ENCODE data around the gene CCL22. TPM values are rescaled to one million over a fixed set of nuclear protein-coding genes. Genes with fewer than 3 reads are reported as not detected.

Gene CCL22
- total and polyA plus RNA-seq, 5 donors from 2014 or later: not detected

DNA sequence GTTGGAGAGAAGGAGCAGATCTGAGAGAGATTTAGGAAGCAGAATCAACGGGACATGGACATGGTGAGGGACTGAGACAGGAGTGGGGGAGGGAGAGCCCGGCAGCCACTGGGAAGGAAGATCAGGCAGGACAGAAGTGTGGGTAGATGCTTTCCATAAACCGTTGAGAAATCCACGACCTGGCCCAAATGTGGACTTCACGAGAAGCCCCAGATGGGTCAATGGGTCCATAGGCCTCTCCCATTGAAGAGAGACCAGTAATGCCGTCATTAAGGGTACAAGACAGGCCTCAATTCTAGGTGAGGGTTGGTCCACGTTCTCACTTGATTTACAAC lies 530 bp upstream of the CCL22 start:
- Histone ChIP-seq H3K27me3 (ENCODE audit: control insufficient read depth, insufficient read depth, low read length) (no peaks in the 10 kb centered on the region), H3K27ac (ENCODE audit: insufficient read depth, low read length, poor library complexity, severe bottlenecking) (no peak overlapping the region), H3K4me3 (ENCODE audit: low read depth, low read length) (no peak overlapping the region), H3K36me3 (ENCODE audit: control insufficient read depth, insufficient read depth, low read length) (no peaks in the 10 kb centered on the region), H3K9me3 (ENCODE audit: control insufficient read depth in 2 of 2, low read length in 2 of 2) (no peaks in the 10 kb centered on the region), H3K4me1 (ENCODE audit: control insufficient read depth, insufficient read depth, low read length, poor library complexity, severe bottlenecking) (no peaks in the 10 kb centered on the region)
- no peak for DNase-seq
- Mint-ChIP-seq H3K4me1 (peaks cover 0 to 7% (median 0%) of the 10 kb centered on the region in 4 donors), H3K9me3 (no peaks in the 10 kb centered on the region), H3K36me3 (no peaks in the 10 kb centered on the region), H3K27me3 (no peaks in the 10 kb centered on the region), H3K4me3 (no peak overlapping the region), H3K27ac (peak overlapping the region in 2 of 3 donors; percentile 69 to 80)
- no peak for ATAC-seq (ENCODE audit: low read depth in 2 of 2)

- no peak overlapping the region for H3K27ac ChIP-seq (ENCODE audit: insufficient read depth, low read length, poor library complexity, severe bottlenecking)
- Mint-ChIP-seq H3K4me3 (no peak overlapping the region), H3K27me3 (no peaks in the 10 kb centered on the region), H3K9me3 (peaks cover 0 to 2% (median 0%) of the 10 kb centered on the region in 7 donors), H3K4me1 (no peaks in the 10 kb centered on the region), H3K27ac (no peak overlapping the region), H3K36me3 (no peaks in the 10 kb centered on the region)
- H3K27me3 ChIP-seq (ENCODE audit: control insufficient read depth, insufficient read depth, low read length): no peaks in the 10 kb centered on the region
- no peaks in the 10 kb centered on the region for H3K9me3 ChIP-seq (ENCODE audit: control insufficient read depth in 2 of 2, low read length in 2 of 2)
- no peak for DNase-seq
- no peak overlapping the region for H3K4me3 ChIP-seq (ENCODE audit: low read depth, low read length)
- no peaks in the 10 kb centered on the region for H3K36me3 ChIP-seq (ENCODE audit: control insufficient read depth, insufficient read depth, low read length)
- no peaks in the 10 kb centered on the region for H3K4me1 ChIP-seq (ENCODE audit: control insufficient read depth, insufficient read depth, low read length, poor library complexity, severe bottlenecking)
- ATAC-seq (ENCODE audit: low read depth in 2 of 2): no peak
Measured at GRCh38 chr16:57360321-57360935, 1.8 kb downstream of the CCL22 start.

GRCh38 chr16:57361404-57361803 lies 2.8 kb downstream of the CCL22 start:
- H3K4me1 Mint-ChIP-seq: no peaks in the 10 kb centered on the region
- H3K4me3 Mint-ChIP-seq: no peak overlapping the region
- no peaks in the 10 kb centered on the region for H3K27me3 Mint-ChIP-seq
- H3K4me3 ChIP-seq (ENCODE audit: low read depth, low read length): no peak overlapping the region
- ATAC-seq (ENCODE audit: low read depth in 2 of 2): no peak
- H3K4me1 ChIP-seq (ENCODE audit: control insufficient read depth, insufficient read depth, low read length, poor library complexity, severe bottlenecking): no peaks in the 10 kb centered on the region
- H3K36me3 Mint-ChIP-seq: no peaks in the 10 kb centered on the region
- H3K36me3 ChIP-seq (ENCODE audit: control insufficient read depth, insufficient read depth, low read length): no peaks in the 10 kb centered on the region
- no peak for DNase-seq
- H3K27ac Mint-ChIP-seq: no peak overlapping the region
- H3K27ac ChIP-seq (ENCODE audit: insufficient read depth, low read length, poor library complexity, severe bottlenecking): no peak overlapping the region
- no peaks in the 10 kb centered on the region for H3K9me3 ChIP-seq (ENCODE audit: control insufficient read depth in 2 of 2, low read length in 2 of 2)
- H3K27me3 ChIP-seq (ENCODE audit: control insufficient read depth, insufficient read depth, low read length): no peaks in the 10 kb centered on the region
- H3K9me3 Mint-ChIP-seq: peaks cover 0 to 2% (median 0%) of the 10 kb centered on the region in 7 donors

DNA sequence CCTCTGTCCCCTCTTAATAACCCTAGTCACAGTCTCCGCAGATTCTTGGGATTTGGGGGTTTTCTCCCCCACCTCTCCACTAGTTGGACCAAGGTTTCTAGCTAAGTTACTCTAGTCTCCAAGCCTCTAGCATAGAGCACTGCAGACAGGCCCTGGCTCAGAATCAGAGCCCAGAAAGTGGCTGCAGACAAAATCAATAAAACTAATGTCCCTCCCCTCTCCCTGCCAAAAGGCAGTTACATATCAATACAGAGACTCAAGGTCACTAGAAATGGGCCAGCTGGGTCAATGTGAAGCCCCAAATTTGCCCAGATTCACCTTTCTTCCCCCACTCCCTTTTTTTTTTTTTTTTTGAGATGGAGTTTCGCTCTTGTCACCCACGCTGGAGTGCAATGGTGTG lies 5.6 kb downstream of the CCL22 start:
- ATAC-seq (ENCODE audit: low read depth in 2 of 2) (no peak), DNase-seq (no peak)
- no peaks in the 10 kb centered on the region for H3K36me3 Mint-ChIP-seq
- H3K36me3 ChIP-seq (ENCODE audit: control insufficient read depth, insufficient read depth, low read length): no peaks in the 10 kb centered on the region
- H3K4me1 ChIP-seq (ENCODE audit: control insufficient read depth, insufficient read depth, low read length, poor library complexity, severe bottlenecking): no peaks in the 10 kb centered on the region
- no peak overlapping the region for H3K27ac Mint-ChIP-seq
- H3K27me3 ChIP-seq (ENCODE audit: control insufficient read depth, insufficient read depth, low read length): no peaks in the 10 kb centered on the region
- no peak overlapping the region for H3K4me3 ChIP-seq (ENCODE audit: low read depth, low read length)
- no peaks in the 10 kb centered on the region for H3K27me3 Mint-ChIP-seq
- no peaks in the 10 kb centered on the region for H3K9me3 ChIP-seq (ENCODE audit: control insufficient read depth in 2 of 2, low read length in 2 of 2)
- H3K27ac ChIP-seq (ENCODE audit: insufficient read depth, low read length, poor library complexity, severe bottlenecking): no peak overlapping the region
- H3K4me1 Mint-ChIP-seq: no peaks in the 10 kb centered on the region
- no peak overlapping the region for H3K4me3 Mint-ChIP-seq
- H3K9me3 Mint-ChIP-seq: peaks cover 0 to 2% (median 0%) of the 10 kb centered on the region in 7 donors

DNA sequence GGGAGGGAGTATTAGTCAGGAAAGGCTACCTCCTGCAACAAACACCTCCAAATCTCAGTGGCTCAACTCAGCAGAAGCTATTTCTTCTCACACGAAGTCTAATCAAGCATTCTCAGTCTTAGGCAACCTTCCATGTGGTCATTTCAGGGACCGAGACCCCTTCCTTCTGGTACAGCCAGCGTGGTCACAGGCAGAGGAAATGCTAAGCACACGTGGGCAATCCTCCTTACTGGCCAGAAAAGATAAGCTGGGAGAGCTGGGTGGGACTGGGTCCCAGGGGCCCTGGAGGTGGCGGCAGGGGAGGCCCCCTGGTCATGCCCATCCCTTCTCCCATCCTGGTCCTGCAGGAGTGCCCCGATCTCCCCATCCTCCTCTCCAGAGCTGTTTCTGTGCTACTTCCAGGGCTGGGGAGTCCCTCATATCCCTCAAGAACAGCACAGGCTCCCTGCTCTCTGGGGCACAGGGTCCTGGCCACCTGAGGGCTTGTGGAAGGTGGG lies 8.0 kb downstream of the CCL22 start:
- Mint-ChIP-seq H3K9me3 (peaks cover 0 to 2% (median 0%) of the 10 kb centered on the region in 7 donors), H3K36me3 (no peaks in the 10 kb centered on the region), H3K27ac (no peak overlapping the region), H3K4me3 (no peak overlapping the region), H3K27me3 (no peaks in the 10 kb centered on the region), H3K4me1 (no peaks in the 10 kb centered on the region)
- DNase-seq (no peak), ATAC-seq (ENCODE audit: low read depth in 2 of 2) (no peak)
- H3K27ac ChIP-seq (ENCODE audit: insufficient read depth, low read length, poor library complexity, severe bottlenecking): no peak overlapping the region
- H3K27me3 ChIP-seq (ENCODE audit: control insufficient read depth, insufficient read depth, low read length): no peaks in the 10 kb centered on the region
- H3K4me3 ChIP-seq (ENCODE audit: low read depth, low read length): no peak overlapping the region
- no peaks in the 10 kb centered on the region for H3K4me1 ChIP-seq (ENCODE audit: control insufficient read depth, insufficient read depth, low read length, poor library complexity, severe bottlenecking)
- H3K9me3 ChIP-seq (ENCODE audit: control insufficient read depth in 2 of 2, low read length in 2 of 2): no peaks in the 10 kb centered on the region
- H3K36me3 ChIP-seq (ENCODE audit: control insufficient read depth, insufficient read depth, low read length): no peaks in the 10 kb centered on the region

DNA sequence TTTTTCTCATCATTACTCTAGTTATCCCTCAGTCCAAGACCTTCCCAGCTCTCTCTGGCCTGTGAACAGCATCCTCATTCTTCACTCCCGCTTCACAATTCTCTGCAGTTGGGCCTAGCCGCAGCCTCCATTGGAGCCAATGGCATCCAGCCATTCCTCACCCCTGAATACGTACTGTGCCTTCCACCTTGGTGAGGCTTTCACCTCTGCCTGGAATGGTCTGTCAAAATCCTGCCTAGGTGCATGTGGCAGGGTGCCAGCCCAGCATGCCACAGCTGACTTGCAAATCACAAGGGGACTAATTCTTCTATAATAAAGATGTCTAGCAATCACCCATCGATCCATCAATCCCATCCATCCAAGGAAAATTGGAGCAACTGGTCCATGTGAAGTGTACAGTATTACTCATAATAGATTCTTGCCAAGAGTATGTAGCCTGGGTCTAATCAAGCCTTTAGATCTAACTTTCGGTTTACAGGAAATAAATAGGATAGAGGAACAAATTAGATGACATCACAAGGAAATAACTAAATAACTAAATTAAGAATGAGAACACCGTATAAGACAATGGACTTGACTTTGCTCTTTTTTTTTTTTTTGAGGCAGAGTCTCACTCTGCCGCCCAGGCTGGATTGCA lies 8.7 kb downstream of the CCL22 start:
- no peaks in the 10 kb centered on the region for H3K4me1 Mint-ChIP-seq
- H3K27me3 ChIP-seq (ENCODE audit: control insufficient read depth, insufficient read depth, low read length): no peaks in the 10 kb centered on the region
- H3K4me1 ChIP-seq (ENCODE audit: control insufficient read depth, insufficient read depth, low read length, poor library complexity, severe bottlenecking): no peaks in the 10 kb centered on the region
- H3K36me3 ChIP-seq (ENCODE audit: control insufficient read depth, insufficient read depth, low read length): no peaks in the 10 kb centered on the region
- peaks cover 0 to 2% (median 0%) of the 10 kb centered on the region in 7 donors for H3K9me3 Mint-ChIP-seq
- DNase-seq: no peak
- no peak overlapping the region for H3K4me3 Mint-ChIP-seq
- no peak overlapping the region for H3K4me3 ChIP-seq (ENCODE audit: low read depth, low read length)
- no peak overlapping the region for H3K27ac Mint-ChIP-seq
- no peak overlapping the region for H3K27ac ChIP-seq (ENCODE audit: insufficient read depth, low read length, poor library complexity, severe bottlenecking)
- no peaks in the 10 kb centered on the region for H3K36me3 Mint-ChIP-seq
- H3K27me3 Mint-ChIP-seq: no peaks in the 10 kb centered on the region
- no peaks in the 10 kb centered on the region for H3K9me3 ChIP-seq (ENCODE audit: control insufficient read depth in 2 of 2, low read length in 2 of 2)
- no peak for ATAC-seq (ENCODE audit: low read depth in 2 of 2)

DNA sequence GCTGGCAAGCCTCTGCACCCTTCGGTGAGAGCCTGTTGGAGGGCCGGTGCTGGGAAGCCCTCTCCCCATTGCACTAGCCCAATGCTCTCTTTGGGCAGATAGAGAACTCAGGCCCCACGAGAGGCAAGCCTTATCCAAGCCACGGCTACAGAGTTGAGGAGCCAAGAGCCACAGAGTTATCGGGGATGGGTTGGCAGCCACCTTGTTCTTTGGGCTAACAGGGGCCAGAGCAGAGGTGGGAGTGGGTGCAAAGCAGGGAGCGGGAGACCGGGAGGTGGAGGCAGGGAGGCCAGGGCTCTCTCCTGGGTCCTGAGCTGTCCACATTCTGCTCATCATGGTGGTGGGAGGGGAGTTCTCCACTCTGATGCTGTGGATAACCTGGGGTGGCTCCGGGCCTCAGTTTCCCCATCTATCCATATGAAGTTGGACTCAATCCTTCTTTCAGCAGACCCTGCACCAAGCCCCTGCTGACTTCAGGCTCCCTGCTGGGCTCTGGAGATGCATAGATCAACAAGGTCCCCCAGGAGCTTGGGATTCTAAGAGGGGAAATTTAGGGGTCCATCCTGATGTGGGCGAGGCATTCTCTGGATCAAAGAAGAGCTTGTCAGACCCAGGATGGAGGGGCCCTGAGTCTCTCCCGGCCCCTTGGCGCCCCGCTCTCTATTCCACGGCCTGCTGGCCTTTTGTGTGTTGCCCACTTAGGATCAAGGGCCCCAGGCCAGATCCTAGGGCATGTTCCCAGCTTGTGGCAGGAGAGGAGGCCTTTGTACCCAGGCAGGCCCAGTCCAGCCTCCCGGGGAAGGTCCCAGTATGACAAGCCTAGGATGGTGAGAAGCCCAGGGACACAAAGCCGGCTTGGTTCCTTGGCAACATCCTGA lies 13.2 kb downstream of the CCL22 start:
- Histone ChIP-seq H3K36me3 (ENCODE audit: control insufficient read depth, insufficient read depth, low read length) (no peaks in the 10 kb centered on the region), H3K4me3 (ENCODE audit: low read depth, low read length) (no peak overlapping the region), H3K27me3 (ENCODE audit: control insufficient read depth, insufficient read depth, low read length) (no peaks in the 10 kb centered on the region), H3K27ac (ENCODE audit: insufficient read depth, low read length, poor library complexity, severe bottlenecking) (no peak overlapping the region), H3K4me1 (ENCODE audit: control insufficient read depth, insufficient read depth, low read length, poor library complexity, severe bottlenecking) (no peaks in the 10 kb centered on the region), H3K9me3 (ENCODE audit: control insufficient read depth in 2 of 2, low read length in 2 of 2) (no peaks in the 10 kb centered on the region)
- Mint-ChIP-seq H3K4me1 (no peaks in the 10 kb centered on the region), H3K27ac (no peak overlapping the region), H3K9me3 (no peaks in the 10 kb centered on the region), H3K27me3 (no peaks in the 10 kb centered on the region), H3K36me3 (no peaks in the 10 kb centered on the region), H3K4me3 (no peak overlapping the region)
- DNase-seq: no peak
- ATAC-seq (ENCODE audit: low read depth in 2 of 2): no peak
